Vagina (tissue), 2 donors: Measurements from ENCODE around the gene ARHGAP21. TPM values are rescaled to one million over a fixed set of nuclear protein-coding genes. Genes with fewer than 3 reads are reported as not detected.

Experiments used
- DNase-seq, 2 donors: peaks; one replicate each; pipeline ENCODE4 v3.0.0-alpha.2; 2017; ENCODE audit errors: extremely low spot score in 2 of 2
- H3K27ac ChIP-seq: fragments of 200-600 bp; sonication (generic); one replicate; pipeline ENCODE4 v1.5.1; 2019
- H3K27me3 ChIP-seq: fragments of 200-600 bp; sonication (generic); one replicate; pipeline ENCODE4 v1.5.1; 2019
- H3K36me3 ChIP-seq, 2 donors: fragments of 200-600 bp; sonication (generic); one replicate each; pipeline ENCODE4 v1.5.1; 2017 to 2019
- H3K4me1 ChIP-seq: fragments of 200-600 bp; sonication (generic); one replicate; pipeline ENCODE4 v1.5.1; 2019
- H3K4me3 ChIP-seq, 2 donors: fragments of 200-600 bp; sonication (generic); 1 replicate in 1 of 2; 2 replicates in 1 of 2; pipeline ENCODE4 v1.5.1; 2016 to 2019
- H3K9me3 ChIP-seq: fragments of 200-600 bp; sonication (generic); one replicate; pipeline ENCODE4 v1.5.1; 2019
- CTCF ChIP-seq, 3 experiments: fragments of 450-650 bp in 2 of 3; fragments of 200-600 bp in 1 of 3; sonication (generic) in 1 of 3; IDR thresholded peaks; one replicate each; pipeline ENCODE4 v1.5.1; 2017 to 2019; ENCODE audit warnings: antibody characterized with exemption in 3 of 3, mild to moderate bottlenecking in 2 of 3, moderate library complexity in 2 of 3
- POLR2A ChIP-seq, 2 donors: fragments of 450-650 bp; IDR thresholded peaks; one replicate each; pipeline ENCODE4 v1.6.1; 2017; ENCODE audit warnings: antibody characterized with exemption in 2 of 2, mild to moderate bottlenecking in 2 of 2, moderate library complexity in 2 of 2
- POLR2AphosphoS5 ChIP-seq, 2 donors: sonication (generic); formaldehyde crosslinking; IDR thresholded peaks; one replicate each; pipeline ENCODE4 v1.9.0; 2017; ENCODE audit warnings: antibody characterized with exemption in 2 of 2, mild to moderate bottlenecking in 2 of 2, low read depth in 1 of 2; ENCODE audit not compliant: insufficient read depth in 1 of 2
- intact Hi-C: fragments of 100-400 bp; cut with DNase I; formaldehyde crosslinking; loops from one replicate; pipeline ENCODE4 v1.15.1; 2023
- total RNA-seq: library from RNA; depleted of rRNA; stranded (reverse); fragments of >200 nt; gene quantifications from one replicate; pipeline ENCODE4 v1.2.3, GENCODE V29; 2016

ARHGAP21 gene
- total RNA-seq, 1 donor from 2014 or later: 43.0 TPM

GRCh38 chr10:24643679-24644209 is 79.9 kb downstream of the ARHGAP21 start:
- no peaks in the 10 kb centered on the region for H3K27me3 ChIP-seq
- H3K9me3 ChIP-seq: no peaks in the 10 kb centered on the region
- DNase-seq: no peak
- no peak overlapping the region for H3K27ac ChIP-seq
- no peak overlapping the region for H3K4me3 ChIP-seq
- no peaks in the 10 kb centered on the region for H3K4me1 ChIP-seq
- TF ChIP-seq POLR2A (IDR thresholded peaks at IDR 0.05) (no peak), CTCF (IDR thresholded peaks at IDR 0.05) (no peak), POLR2AphosphoS5 (IDR thresholded peaks at IDR 0.05; ENCODE audit: insufficient read depth in 1 of 2, low read depth in 1 of 2) (no peak)
- intact Hi-C loops: loop anchor here (10.0 kb wide), 1 partner anchor 441 kb away; no protein-coding TSS in a partner anchor
- H3K36me3 ChIP-seq: no peaks in the 10 kb centered on the region

GRCh38 chr10:24642921-24643678 is 80.6 kb downstream of the ARHGAP21 start:
- H3K27ac ChIP-seq: no peak overlapping the region

GRCh38 chr10:24639124-24639523 is 84.6 kb downstream of the ARHGAP21 start:
- Histone ChIP-seq H3K9me3 (no peaks in the 10 kb centered on the region), H3K4me3 (no peak overlapping the region), H3K36me3 (no peaks in the 10 kb centered on the region), H3K4me1 (no peaks in the 10 kb centered on the region), H3K27me3 (no peaks in the 10 kb centered on the region), H3K27ac (no peak overlapping the region)
- no peak for DNase-seq
- no peak for TF ChIP-seq CTCF (IDR thresholded peaks at IDR 0.05)
- TF ChIP-seq POLR2AphosphoS5 (IDR thresholded peaks at IDR 0.05; ENCODE audit: insufficient read depth in 1 of 2, low read depth in 1 of 2): no peak
- no peak for TF ChIP-seq POLR2A (IDR thresholded peaks at IDR 0.05)
- intact Hi-C loops: no loop called here

More at GRCh38 chr10:24642921-24643678, 80.6 kb downstream of the ARHGAP21 start:
- DNase-seq: no peak
- TF ChIP-seq POLR2A (IDR thresholded peaks at IDR 0.05): no peak
- peak; percentile 66 to 76 (median 69) for TF ChIP-seq CTCF (IDR thresholded peaks at IDR 0.05)
- peak in 1 of 2 donors; percentile 72 for TF ChIP-seq POLR2AphosphoS5 (IDR thresholded peaks at IDR 0.05; ENCODE audit: insufficient read depth in 1 of 2, low read depth in 1 of 2)
- Histone ChIP-seq H3K36me3 (no peaks in the 10 kb centered on the region), H3K4me1 (no peaks in the 10 kb centered on the region), H3K9me3 (no peaks in the 10 kb centered on the region), H3K4me3 (no peak overlapping the region), H3K27me3 (no peaks in the 10 kb centered on the region)
- intact Hi-C loops: loop anchor here (10.0 kb wide), 1 partner anchor 442 kb away; no protein-coding TSS in a partner anchor

- no peaks in the 10 kb centered on the region for H3K36me3 ChIP-seq
- TF ChIP-seq POLR2A (IDR thresholded peaks at IDR 0.05) (no peak), POLR2AphosphoS5 (IDR thresholded peaks at IDR 0.05; ENCODE audit: insufficient read depth in 1 of 2, low read depth in 1 of 2) (no peak), CTCF (IDR thresholded peaks at IDR 0.05) (no peak)
- H3K9me3 ChIP-seq: no peaks in the 10 kb centered on the region
- DNase-seq: no peak
- intact Hi-C loops: no loop called here
- H3K4me1 ChIP-seq: no peaks in the 10 kb centered on the region
- no peak overlapping the region for H3K27ac ChIP-seq
- H3K4me3 ChIP-seq: no peak overlapping the region
- no peaks in the 10 kb centered on the region for H3K27me3 ChIP-seq
Measured at GRCh38 chr10:24625778-24626177, 97.9 kb downstream of the ARHGAP21 start.

- no peak overlapping the region for H3K4me3 ChIP-seq
- H3K4me1 ChIP-seq: no peaks in the 10 kb centered on the region
- H3K27me3 ChIP-seq: no peaks in the 10 kb centered on the region
- H3K27ac ChIP-seq: no peak overlapping the region
- H3K36me3 ChIP-seq: peaks cover 0 to 4% of the 10 kb centered on the region in 2 donors
- TF ChIP-seq CTCF (IDR thresholded peaks at IDR 0.05) (no peak), POLR2AphosphoS5 (IDR thresholded peaks at IDR 0.05; ENCODE audit: insufficient read depth in 1 of 2, low read depth in 1 of 2) (no peak), POLR2A (IDR thresholded peaks at IDR 0.05) (no peak)
- no peaks in the 10 kb centered on the region for H3K9me3 ChIP-seq
- DNase-seq: no peak
- intact Hi-C loops: no loop called here
Measured at GRCh38 chr10:24623383-24623782, 100.3 kb downstream of the ARHGAP21 start.
